AG04449 (cell line): ENCODE data around the gene UGT2B10.

ENCODE experiments used
- CTCF ChIA-PET: fragments of 350-600 bp; formaldehyde crosslinking; extraction: SDS; loops from one replicate; lab custom pipeline; 2021; ENCODE audit warnings: antibody characterized with exemption; lab: Yijun Ruan, JAX
- POLR2A ChIA-PET: fragments of 400-600, 350-600 bp; formaldehyde crosslinking; extraction: SDS; loops from one replicate; lab custom pipeline; 2020; ENCODE audit warnings: antibody characterized with exemption, inconsistent platforms; lab: Yijun Ruan, JAX
- DNase-seq: peaks from one replicate; pipeline ENCODE4 v3.0.0-alpha.2; 2010; ENCODE audit warnings: low read depth, low spot score
- H3K4me3 ChIP-seq: 2 replicates; pipeline ENCODE4 v1.5.1; 2011; ENCODE audit warnings: low read depth, mild to moderate bottlenecking, control low read depth, low read length
- TF ChIP-seq, protein P1 (sequence below): IDR thresholded peaks from one replicate; pipeline ENCODE4 v1.5.1; 2011; ENCODE audit warnings: mild to moderate bottlenecking, moderate library complexity, low read length, control low read depth, inconsistent platforms; ENCODE audit not compliant: insufficient read depth; ENCODE audit errors: missing control alignments

UGT2B10 gene

DNA sequence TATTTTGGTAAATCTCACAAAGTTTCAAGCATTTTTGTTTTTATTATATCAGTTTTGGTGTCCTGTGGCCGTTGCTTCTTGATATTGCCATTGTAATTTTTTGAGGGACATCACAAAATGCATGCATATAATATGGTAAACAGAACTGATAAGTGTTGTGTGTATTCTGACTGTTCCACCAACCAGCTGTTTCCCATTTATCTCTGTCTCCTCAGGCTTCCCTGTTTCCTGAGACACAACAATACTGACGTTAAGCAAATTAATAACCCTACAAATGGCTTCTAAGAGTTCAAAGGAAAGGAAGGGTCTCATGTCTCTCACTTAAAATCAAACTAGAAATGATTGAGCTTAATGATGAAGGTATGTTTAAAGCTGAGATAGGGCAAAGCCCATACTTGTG, 40.0 kb downstream of the UGT2B10 start:
- TF ChIP-seq, protein P1, sequence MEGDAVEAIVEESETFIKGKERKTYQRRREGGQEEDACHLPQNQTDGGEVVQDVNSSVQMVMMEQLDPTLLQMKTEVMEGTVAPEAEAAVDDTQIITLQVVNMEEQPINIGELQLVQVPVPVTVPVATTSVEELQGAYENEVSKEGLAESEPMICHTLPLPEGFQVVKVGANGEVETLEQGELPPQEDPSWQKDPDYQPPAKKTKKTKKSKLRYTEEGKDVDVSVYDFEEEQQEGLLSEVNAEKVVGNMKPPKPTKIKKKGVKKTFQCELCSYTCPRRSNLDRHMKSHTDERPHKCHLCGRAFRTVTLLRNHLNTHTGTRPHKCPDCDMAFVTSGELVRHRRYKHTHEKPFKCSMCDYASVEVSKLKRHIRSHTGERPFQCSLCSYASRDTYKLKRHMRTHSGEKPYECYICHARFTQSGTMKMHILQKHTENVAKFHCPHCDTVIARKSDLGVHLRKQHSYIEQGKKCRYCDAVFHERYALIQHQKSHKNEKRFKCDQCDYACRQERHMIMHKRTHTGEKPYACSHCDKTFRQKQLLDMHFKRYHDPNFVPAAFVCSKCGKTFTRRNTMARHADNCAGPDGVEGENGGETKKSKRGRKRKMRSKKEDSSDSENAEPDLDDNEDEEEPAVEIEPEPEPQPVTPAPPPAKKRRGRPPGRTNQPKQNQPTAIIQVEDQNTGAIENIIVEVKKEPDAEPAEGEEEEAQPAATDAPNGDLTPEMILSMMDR, result no peak
- DNase-seq, result no peak
- POLR2A ChIA-PET, result no interaction called here
- H3K4me3 ChIP-seq, result no peak overlapping the region
- CTCF ChIA-PET, result no interaction called here

DNA sequence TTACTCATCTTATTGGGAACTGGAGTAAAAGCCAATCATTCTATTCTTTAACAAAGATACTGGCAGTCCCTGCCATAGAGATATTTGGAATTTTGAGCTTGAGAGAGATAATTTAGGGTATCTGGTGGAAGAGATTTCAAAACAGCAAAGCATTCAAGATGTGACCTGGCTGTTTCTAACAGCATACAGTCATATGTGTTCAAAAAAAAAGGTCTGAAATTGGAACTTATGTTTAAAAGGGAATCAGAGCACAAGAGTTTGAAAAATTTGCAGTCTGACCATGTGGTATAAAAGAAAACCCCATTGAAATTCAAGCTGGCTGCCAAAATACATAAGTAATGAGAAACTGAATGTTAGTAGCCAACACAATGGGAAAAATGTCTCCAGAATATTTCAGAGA, 42.2 kb downstream of the UGT2B10 start:
- no peak for DNase-seq
- TF ChIP-seq, protein P1, result no peak
- no peak overlapping the region for H3K4me3 ChIP-seq
- POLR2A ChIA-PET, result no interaction called here
- CTCF ChIA-PET, result no interaction called here

DNA sequence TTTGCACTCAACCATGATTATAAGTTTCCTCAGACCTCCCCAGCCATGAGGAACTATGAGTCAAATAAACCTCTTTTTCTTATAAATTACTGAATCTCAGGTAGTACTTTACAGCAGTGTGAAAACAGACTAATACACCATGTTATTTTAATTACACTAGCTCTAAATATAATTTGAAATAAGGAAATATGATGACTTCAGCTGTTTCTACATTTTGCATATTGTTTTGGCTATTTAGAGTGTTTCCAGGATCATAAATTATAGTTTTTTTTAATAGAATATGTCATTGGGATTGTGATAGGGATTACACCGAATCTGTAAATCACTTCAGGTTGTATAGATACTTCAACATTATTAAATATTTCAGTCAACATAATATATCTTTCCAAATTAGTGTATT, 43.9 kb downstream of the UGT2B10 start:
- ChIA-PET POLR2A (no interaction called here), CTCF (no interaction called here)
- DNase-seq, result no peak
- no peak overlapping the region for H3K4me3 ChIP-seq
- TF ChIP-seq, protein P1, result no peak

DNA sequence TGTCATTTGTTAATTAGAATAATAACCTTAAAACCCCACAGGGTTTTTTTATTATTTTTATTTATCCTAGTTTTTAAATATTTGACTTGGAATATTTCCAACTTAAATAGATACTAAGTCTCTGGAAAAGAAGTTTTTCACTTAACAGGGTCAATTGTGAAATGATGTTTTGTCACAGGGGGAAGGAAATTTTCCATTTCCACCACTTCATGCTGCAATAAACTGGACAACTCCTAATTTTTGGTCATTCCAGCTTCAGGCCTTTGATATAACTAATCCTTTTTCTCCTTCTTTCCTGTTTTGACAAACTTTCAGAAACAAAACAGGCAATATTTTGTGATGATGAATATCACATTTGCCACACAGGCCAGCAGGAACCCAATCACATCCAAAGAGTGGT, 45.3 kb downstream of the UGT2B10 start:
- ChIA-PET POLR2A (no interaction called here), CTCF (no interaction called here)
- DNase-seq, result no peak
- TF ChIP-seq, protein P1, result no peak
- H3K4me3 ChIP-seq, result no peak overlapping the region

DNA sequence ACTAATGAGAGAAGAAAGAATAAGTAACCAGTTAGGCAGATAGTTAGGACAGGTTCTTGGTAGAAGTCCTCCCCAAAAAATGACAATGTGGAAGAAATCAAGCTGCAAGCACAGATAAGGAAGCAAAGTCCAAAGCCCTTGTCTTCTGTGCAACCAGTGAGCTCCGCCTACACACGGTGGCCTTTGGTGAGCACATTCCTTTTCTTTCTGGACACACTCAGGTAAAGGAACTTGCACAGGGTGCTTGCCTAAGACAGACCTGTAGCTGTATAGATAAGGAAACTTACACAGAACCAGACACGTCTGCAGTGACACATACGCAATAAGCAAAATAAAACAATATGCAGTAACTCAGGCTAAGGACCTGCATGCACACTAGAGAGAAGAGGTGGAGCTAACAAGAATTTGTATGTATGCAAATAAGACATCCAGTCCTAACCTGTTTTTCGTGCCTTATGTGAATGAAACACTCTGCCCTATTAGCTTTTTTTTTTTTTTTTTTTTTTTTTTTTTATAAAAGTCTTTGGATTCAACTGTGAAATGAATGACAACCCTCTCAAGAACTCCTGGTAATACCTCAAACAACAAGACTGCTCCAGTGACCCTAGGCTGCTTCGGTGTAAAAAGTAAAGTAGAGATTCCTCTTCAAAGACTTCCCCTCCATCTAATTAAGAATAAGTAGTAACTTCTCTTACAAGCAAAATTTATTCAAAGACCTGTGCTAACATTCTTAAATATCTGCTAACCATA, 48.8 kb downstream of the UGT2B10 start:
- DNase-seq, result no peak
- POLR2A ChIA-PET, result no interaction called here
- H3K4me3 ChIP-seq, result no peak overlapping the region
- TF ChIP-seq, protein P1, result no peak
- CTCF ChIA-PET, result no interaction called here

DNA sequence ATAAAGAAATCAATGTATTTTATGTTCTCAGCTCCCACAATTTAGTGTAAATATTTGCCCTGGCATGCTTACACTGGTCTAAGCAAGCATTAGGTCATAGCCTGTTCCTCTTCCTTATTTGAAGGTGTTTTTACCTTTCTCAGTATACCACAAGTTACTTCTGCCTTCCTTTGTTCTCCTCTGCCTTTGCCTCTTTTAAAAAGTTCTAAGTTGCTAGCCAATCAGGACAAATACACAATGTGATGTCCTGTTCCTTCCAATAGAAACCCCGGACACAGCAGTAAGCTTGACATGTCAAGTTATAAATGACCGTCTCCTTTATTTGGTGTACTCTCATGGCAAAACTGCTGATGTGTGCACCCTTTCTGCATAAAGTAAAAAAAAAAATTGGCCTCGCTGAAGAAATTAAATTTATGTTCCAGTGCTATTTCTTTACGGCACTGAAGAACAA, 49.4 kb downstream of the UGT2B10 start:
- TF ChIP-seq, protein P1, result no peak
- POLR2A ChIA-PET, result no interaction called here
- CTCF ChIA-PET, result no interaction called here

More for the DNA sequence above, 49.4 kb downstream of the UGT2B10 start:
- H3K4me3 ChIP-seq, result no peak overlapping the region
- no peak for DNase-seq
